Activated CD4-positive, alpha-beta T cell treated with anti-CD3 and anti-CD28 coated beads, Interleukin-2, Interleukin-6, amounts not matched to agents 100 ng/mL and 50 ng/mL, durations not matched to agents 16 hours and 8 hours (primary cell): ENCODE measurements around the gene SLC37A3.
A peak's percentile ranks its signal among the peaks of the same experiment; 100 is the strongest.
"Not testable (repeated sequence)": the region's sequence is repeated elsewhere in the genome, so short reads cannot be mapped to it uniquely, and the experiment has no call there.

Experiments
- DNase-seq: peaks from one replicate; pipeline ENCODE4 v3.0.0-alpha.2; 2020

SLC37A3 gene, protein sequence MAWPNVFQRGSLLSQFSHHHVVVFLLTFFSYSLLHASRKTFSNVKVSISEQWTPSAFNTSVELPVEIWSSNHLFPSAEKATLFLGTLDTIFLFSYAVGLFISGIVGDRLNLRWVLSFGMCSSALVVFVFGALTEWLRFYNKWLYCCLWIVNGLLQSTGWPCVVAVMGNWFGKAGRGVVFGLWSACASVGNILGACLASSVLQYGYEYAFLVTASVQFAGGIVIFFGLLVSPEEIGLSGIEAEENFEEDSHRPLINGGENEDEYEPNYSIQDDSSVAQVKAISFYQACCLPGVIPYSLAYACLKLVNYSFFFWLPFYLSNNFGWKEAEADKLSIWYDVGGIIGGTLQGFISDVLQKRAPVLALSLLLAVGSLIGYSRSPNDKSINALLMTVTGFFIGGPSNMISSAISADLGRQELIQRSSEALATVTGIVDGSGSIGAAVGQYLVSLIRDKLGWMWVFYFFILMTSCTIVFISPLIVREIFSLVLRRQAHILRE

GRCh38 chr7:140397784-140398750, at the start of gene SLC37A3:
Gene SLC37A3, minus strand, starts transcription at chr7:140398530. Its CDS starts 16,004 bp downstream, at chr7:140382526.
- peak; percentile 93 for DNase-seq

- no peak for DNase-seq
These were observed 49.5 kb upstream of the SLC37A3 start for GRCh38 chr7:140447841-140448240.

- DNase-seq: no peak
These were observed 48.1 kb upstream of the SLC37A3 start for GRCh38 chr7:140446467-140446866.

DNA sequence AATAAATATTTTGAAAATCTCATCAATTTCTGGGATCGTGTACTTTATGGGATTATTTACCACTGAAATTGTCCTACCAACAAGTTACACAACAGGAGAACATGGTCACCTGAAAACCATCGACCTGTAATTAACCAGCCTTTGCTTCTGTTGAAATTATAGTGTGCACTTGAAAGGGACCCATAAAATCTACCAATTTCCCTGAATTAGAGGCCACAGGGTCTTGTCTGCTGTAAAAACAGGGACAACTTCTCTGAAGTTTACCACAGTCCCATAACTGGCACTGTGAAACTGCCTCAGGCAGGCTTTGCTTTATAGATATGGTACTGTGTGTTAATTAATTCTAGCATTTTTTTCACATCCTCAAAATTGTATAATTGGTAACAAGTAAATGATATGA, 43.2 kb upstream of the SLC37A3 start:
- DNase-seq: no peak

DNA sequence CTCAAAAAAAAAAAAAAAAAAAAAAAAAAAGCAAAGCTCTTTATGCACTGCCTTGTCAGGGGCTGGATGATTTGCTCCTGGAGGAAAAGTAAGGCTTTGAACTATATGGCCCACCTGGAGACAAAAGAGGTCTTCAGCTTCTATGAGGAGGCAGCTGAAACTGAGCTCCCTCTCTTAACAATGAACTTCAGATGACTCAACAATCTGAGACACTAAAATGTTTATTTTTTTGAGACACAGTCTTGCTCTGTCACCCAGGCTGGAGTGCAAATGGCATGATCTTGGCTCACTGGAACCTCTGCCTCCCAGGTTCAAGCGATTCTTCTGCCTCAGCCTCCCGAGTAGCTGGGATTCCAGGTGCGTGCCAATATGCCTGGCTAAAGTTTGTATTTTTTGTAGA, 42.3 kb upstream of the SLC37A3 start:
- DNase-seq: no peak

- DNase-seq: no peak
These were observed 41.0 kb upstream of the SLC37A3 start for GRCh38 chr7:140439359-140439758.

GRCh38 chr7:140435252-140435895, 37.0 kb upstream of the SLC37A3 start:
- DNase-seq: no peak

GRCh38 chr7:140433396-140433795, 35.1 kb upstream of the SLC37A3 start:
- DNase-seq: no peak

DNA sequence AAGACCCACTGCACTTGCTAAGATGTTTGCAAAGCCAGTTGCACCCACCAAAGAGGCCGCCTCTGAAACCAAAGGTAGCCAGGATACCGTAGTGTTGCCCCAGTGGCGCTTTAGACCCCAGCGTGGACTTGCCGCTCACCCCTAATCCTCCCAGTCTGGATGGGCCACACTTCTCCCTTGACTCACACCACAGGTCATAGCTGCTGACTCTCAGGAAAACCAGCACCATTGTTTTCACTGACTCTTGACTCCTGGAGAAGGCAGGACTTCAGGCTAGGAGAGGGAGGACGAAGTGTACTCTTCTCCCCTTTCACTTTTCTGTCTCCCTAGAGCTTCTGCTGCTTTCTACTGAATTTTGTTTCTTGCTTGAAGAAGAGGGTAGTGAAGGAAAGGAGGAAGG, 27.8 kb upstream of the SLC37A3 start:
- no peak for DNase-seq

- no peak for DNase-seq
These were observed 27.4 kb upstream of the SLC37A3 start for GRCh38 chr7:140425718-140426117.

DNA sequence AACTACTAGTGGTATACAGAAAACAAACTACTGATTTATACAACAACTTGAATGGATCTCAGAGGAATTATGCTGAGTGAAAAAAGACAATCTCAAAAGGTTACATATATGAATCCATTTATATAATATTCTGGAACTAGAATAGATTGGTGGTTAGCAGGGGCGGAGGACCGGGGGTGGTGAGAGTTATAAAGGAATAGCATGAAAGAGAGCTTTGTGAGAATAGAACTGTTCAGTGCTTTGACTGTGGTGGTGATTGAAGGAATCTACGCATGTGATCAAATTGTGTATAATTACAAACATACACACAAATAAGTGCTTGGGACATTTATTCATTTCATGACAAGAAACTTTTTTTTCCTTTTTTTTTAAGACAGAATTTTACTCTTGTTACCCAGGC, 25.2 kb upstream of the SLC37A3 start:
- DNase-seq: no peak

GRCh38 chr7:140421521-140421920, 23.2 kb upstream of the SLC37A3 start:
- no peak for DNase-seq

GRCh38 chr7:140418653-140419052, 20.3 kb upstream of the SLC37A3 start:
- DNase-seq: no peak

GRCh38 chr7:140418156-140418472, 19.8 kb upstream of the SLC37A3 start:
- DNase-seq: not testable (repeated sequence)

DNA sequence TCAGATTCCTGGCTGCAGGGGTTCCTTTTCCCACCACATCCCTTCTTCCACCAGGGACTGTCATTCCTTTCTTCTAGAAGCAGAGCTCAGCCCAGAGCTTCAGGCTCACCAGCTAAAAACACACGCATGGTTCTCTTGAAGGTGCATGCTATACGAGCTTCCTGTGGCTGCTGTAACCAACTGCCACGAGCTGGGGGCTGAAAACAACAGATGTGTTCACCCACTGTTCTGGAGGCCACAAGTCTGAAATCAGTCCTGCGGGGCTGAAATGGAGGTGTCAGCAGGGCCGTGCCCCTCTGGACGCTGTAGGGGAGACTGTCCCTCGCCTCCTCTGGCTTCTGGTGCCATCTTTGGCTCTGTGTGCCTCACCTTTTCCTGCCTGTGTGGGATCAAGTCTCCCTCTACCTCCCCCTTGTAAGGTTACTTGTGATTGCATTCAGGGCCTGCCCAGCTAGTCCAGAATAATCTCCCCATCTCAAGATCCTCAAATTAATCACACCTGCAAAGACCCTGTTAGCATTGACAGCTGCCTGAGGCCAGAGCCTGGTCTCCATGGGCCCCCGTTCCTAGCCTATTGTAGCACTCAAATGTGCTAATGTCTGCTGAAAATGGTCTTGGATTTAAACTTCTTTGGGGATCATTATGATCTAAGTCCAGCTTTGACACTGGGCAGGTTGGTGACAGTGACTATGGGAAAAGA, 19.3 kb upstream of the SLC37A3 start:
- DNase-seq: no peak

- no peak for DNase-seq
These were observed 18.2 kb upstream of the SLC37A3 start for GRCh38 chr7:140416560-140416959.

DNA sequence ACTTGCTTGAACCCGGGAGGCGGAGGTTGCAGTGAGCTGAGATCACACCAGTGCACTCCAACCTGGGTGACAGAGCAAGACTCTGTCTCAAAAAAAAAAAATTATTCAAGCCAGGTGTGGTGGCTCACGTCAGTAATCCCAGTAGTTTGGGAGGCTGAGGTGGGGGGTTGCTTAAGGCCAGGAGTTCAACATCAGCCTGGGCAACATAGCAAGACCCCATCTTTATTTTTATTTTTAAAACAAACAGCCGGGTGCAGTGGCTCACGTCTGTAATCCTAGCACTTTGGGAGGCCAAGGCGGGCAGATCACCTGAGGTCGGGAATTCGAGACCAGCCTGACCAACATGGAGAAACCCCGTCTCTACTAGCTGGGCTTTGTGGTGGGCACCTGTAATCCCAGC, 17.5 kb upstream of the SLC37A3 start:
- DNase-seq: not testable (repeated sequence)

GRCh38 chr7:140415361-140415760, 17.0 kb upstream of the SLC37A3 start:
- DNase-seq: no peak

- no peak for DNase-seq
These were observed 6.3 kb upstream of the SLC37A3 start for GRCh38 chr7:140404565-140405065.

- peak; percentile 41 for DNase-seq
These were observed 5.7 kb upstream of the SLC37A3 start, which contains the start of gene RAB19 for GRCh38 chr7:140403878-140404564. Gene RAB19, plus strand, starts transcription at chr7:140404058. Its CDS starts 3,589 bp downstream, at chr7:140407647.

DNA sequence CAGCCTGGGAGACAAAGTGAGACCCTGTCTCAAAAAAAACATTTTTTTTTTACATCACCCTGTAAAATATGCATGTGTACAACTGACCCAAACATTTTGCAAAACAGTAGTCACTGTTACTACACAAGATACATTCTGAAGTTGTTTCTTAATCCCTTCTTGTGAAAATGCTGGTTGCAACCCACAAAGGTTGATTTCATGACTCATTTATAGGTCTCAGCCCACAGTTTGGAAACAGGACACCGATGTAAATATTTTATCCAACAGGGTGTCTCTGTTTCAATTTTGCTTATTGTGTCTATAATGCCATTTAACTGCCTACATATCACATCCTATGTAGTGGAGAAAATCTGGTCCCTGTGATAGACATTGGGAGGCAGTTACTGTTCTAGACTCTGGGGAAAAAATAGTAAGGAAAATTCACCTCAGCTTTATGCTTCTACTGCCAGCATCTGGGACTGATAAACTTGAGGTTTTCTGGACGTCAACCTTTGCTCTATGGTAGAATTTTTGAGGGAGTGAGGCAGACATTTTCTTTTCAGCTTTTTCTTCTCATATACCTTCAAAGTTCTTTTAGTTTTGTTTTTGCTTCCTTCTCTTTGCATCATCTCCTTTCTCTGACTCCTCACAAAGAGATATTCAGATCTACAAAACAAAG, 4.0 kb upstream of the SLC37A3 start:
- DNase-seq: peak; percentile 48
